H9 (cell line): Measurements from ENCODE around the gene MYH9. TPM values are rescaled to one million over a fixed set of nuclear protein-coding genes. Genes with fewer than 3 reads are reported as not detected.

Experiments used
- DNase-seq: peaks from one replicate; pipeline ENCODE4 v3.0.0-alpha.2; 2017
- H2AFZ ChIP-seq: one replicate; pipeline ENCODE4 v1.6.1; 2013; ENCODE audit warnings: mild to moderate bottlenecking, low read length, control low read depth, moderate library complexity
- H2AK5ac ChIP-seq: 2 replicates; pipeline ENCODE4 v1.6.1; 2013; ENCODE audit warnings: low read length, control low read depth, mixed read lengths; ENCODE audit not compliant: insufficient read length
- H2BK120ac ChIP-seq: one replicate; pipeline ENCODE4 v1.6.1; 2013; ENCODE audit warnings: low read depth, mild to moderate bottlenecking, low read length, control low read depth, inconsistent platforms; ENCODE audit not compliant: poor library complexity, severe bottlenecking
- H2BK12ac ChIP-seq: 2 replicates; pipeline ENCODE4 v1.6.1; 2013; ENCODE audit warnings: low read length, control low read depth, mixed read lengths, low read depth; ENCODE audit not compliant: insufficient read length
- H2BK15ac ChIP-seq: 2 replicates; pipeline ENCODE4 v1.6.1; 2013; ENCODE audit warnings: low read depth, low read length, control low read depth
- H2BK20ac ChIP-seq: one replicate; pipeline ENCODE4 v1.6.1; 2013; ENCODE audit warnings: low read depth, mild to moderate bottlenecking, low read length, control low read depth, inconsistent platforms; ENCODE audit not compliant: poor library complexity, severe bottlenecking
- H2BK5ac ChIP-seq: 2 replicates; pipeline ENCODE4 v1.6.1; 2013; ENCODE audit warnings: low read length, control low read depth, mixed read lengths; ENCODE audit not compliant: insufficient read length
- H3K14ac ChIP-seq: 2 replicates; pipeline ENCODE4 v1.6.1; 2013; ENCODE audit warnings: low read length, control low read depth; ENCODE audit not compliant: insufficient read depth
- H3K18ac ChIP-seq: 2 replicates; pipeline ENCODE4 v1.6.1; 2013; ENCODE audit warnings: low read depth, mild to moderate bottlenecking, mixed read lengths, low read length, control low read depth; ENCODE audit not compliant: insufficient read length
- H3K23ac ChIP-seq: 2 replicates; pipeline ENCODE4 v1.6.1; 2013; ENCODE audit warnings: low read length, control low read depth, mixed read lengths, low read depth; ENCODE audit not compliant: insufficient read length
- H3K23me2 ChIP-seq: 2 replicates; pipeline ENCODE4 v1.6.1; 2013; ENCODE audit warnings: low read depth, mild to moderate bottlenecking, mixed read lengths, low read length, control low read depth; ENCODE audit not compliant: insufficient read length, poor library complexity, severe bottlenecking
- H3K27ac ChIP-seq: 2 replicates; pipeline ENCODE4 v1.5.1; 2013; ENCODE audit warnings: low read length, control low read depth, mixed read lengths, low read depth; ENCODE audit not compliant: insufficient read length
- H3K27me3 ChIP-seq: 2 replicates; pipeline ENCODE4 v1.6.1; 2013; ENCODE audit warnings: low read length, control low read depth, inconsistent platforms; ENCODE audit not compliant: insufficient read depth
- H3K4ac ChIP-seq: 2 replicates; pipeline ENCODE4 v1.6.1; 2013; ENCODE audit warnings: low read depth, mild to moderate bottlenecking, control low read depth, inconsistent platforms, low read length, moderate library complexity
- H3K4me1 ChIP-seq: 2 replicates; pipeline ENCODE4 v1.6.1; 2013; ENCODE audit warnings: low read length, control low read depth, inconsistent platforms; ENCODE audit not compliant: insufficient read depth
- H3K4me2 ChIP-seq: 2 replicates; pipeline ENCODE4 v1.6.1; 2013; ENCODE audit warnings: low read length, control low read depth, mixed read lengths; ENCODE audit not compliant: insufficient read length, insufficient read depth
- H3K56ac ChIP-seq: 2 replicates; pipeline ENCODE4 v1.6.1; 2013; ENCODE audit warnings: low read depth, mild to moderate bottlenecking, mixed read lengths, low read length, control low read depth; ENCODE audit not compliant: insufficient read length
- H3K79me1 ChIP-seq: 2 replicates; pipeline ENCODE4 v1.6.1; 2013; ENCODE audit warnings: low read depth, mild to moderate bottlenecking, moderate library complexity, low read length, control low read depth, inconsistent platforms; ENCODE audit not compliant: insufficient read depth, poor library complexity, severe bottlenecking
- H3K79me2 ChIP-seq: 2 replicates; pipeline ENCODE4 v1.6.1; 2013; ENCODE audit warnings: low read length, control low read depth, inconsistent platforms; ENCODE audit not compliant: insufficient read depth
- H3K9ac ChIP-seq: 2 replicates; pipeline ENCODE4 v1.6.1; 2013; ENCODE audit warnings: low read length, control low read depth, mixed read lengths; ENCODE audit not compliant: insufficient read length; ENCODE audit errors: extremely low read depth
- H3K9me3 ChIP-seq: one replicate; pipeline ENCODE4 v1.6.1; 2013; ENCODE audit warnings: low read depth, low read length, inconsistent platforms; ENCODE audit not compliant: control insufficient read depth
- H3T11ph ChIP-seq: one replicate; pipeline ENCODE4 v1.6.1; 2013; ENCODE audit warnings: mild to moderate bottlenecking, low read length, control low read depth, inconsistent platforms
- H4K20me1 ChIP-seq: one replicate; pipeline ENCODE4 v1.6.1; 2013; ENCODE audit not compliant: control insufficient read depth, insufficient read length, insufficient read depth
- H4K5ac ChIP-seq: 2 replicates; pipeline ENCODE4 v1.6.1; 2013; ENCODE audit warnings: low read depth, mild to moderate bottlenecking, mixed read lengths, low read length, control low read depth; ENCODE audit not compliant: insufficient read length
- H4K8ac ChIP-seq: replicated peaks from 2 replicates; pipeline ENCODE4 v1.6.1; 2013; ENCODE audit warnings: low read length, control low read depth, mixed read lengths, low read depth; ENCODE audit not compliant: insufficient read length
- H4K91ac ChIP-seq: 2 replicates; pipeline ENCODE4 v1.6.1; 2013; ENCODE audit warnings: low read depth, mild to moderate bottlenecking, moderate library complexity, mixed read lengths, low read length, control low read depth; ENCODE audit not compliant: insufficient read length
- H3K27ac Mint-ChIP-seq, 3 experiments: 2 replicates in 2 of 3; 3 replicates in 1 of 3; pipeline ENCODE4 v1.8.0; 2020 to 2021; ENCODE audit warnings: mixed read lengths in 3 of 3, mild to moderate bottlenecking in 1 of 3, moderate library complexity in 1 of 3
- H3K27me3 Mint-ChIP-seq: 2 replicates; pipeline ENCODE4 v1.8.0; 2021; ENCODE audit warnings: low read depth, mild to moderate bottlenecking, moderate library complexity, mixed read lengths
- H3K36me3 Mint-ChIP-seq, 3 experiments: 2 replicates in 2 of 3; 3 replicates in 1 of 3; pipeline ENCODE4 v1.8.0; 2020 to 2021; ENCODE audit warnings: low read depth in 3 of 3, mixed read lengths in 3 of 3; ENCODE audit not compliant: insufficient read depth in 1 of 3
- H3K4me1 Mint-ChIP-seq, 2 experiments: 2 replicates each; pipeline ENCODE4 v1.8.0; 2020; ENCODE audit warnings: mixed read lengths in 2 of 2
- H3K4me3 Mint-ChIP-seq, 2 experiments: 2 replicates in 1 of 2; 3 replicates in 1 of 2; pipeline ENCODE4 v1.8.0; 2020 to 2021; ENCODE audit warnings: mild to moderate bottlenecking in 2 of 2, mixed read lengths in 2 of 2, moderate library complexity in 1 of 2
- H3K9me3 Mint-ChIP-seq, 2 experiments: 2 replicates in 1 of 2; 3 replicates in 1 of 2; pipeline ENCODE4 v1.8.0; 2020; ENCODE audit warnings: mild to moderate bottlenecking in 2 of 2, mixed read lengths in 2 of 2, moderate library complexity in 1 of 2
- CTCF ChIP-seq: fragments of 200-600 bp; sonication (generic); conservative IDR thresholded peaks from 3 replicates; pipeline ENCODE4 v1.8.0; 2021; ENCODE audit warnings: antibody characterized with exemption, mild to moderate bottlenecking
- WGBS: extraction: QIAGEN DNeasy Blood & Tissue Kit; methylation state at CpG from one replicate; pipeline ENCODE4 v1.1.7; 2013; ENCODE audit warnings: missing lambda C conversion rate, low lambda C conversion rate, mixed read lengths; ENCODE audit not compliant: insufficient read length; ENCODE audit errors: extremely low coverage; 5-methylcytosine and 5-hydroxymethylcytosine counted together
- total RNA-seq: library from RNA; stranded (reverse); gene quantifications from 2 replicates; pipeline ENCODE4 v1.2.1, GENCODE V29; 2021

MYH9 gene
- total RNA-seq, 1 experiment from 2014 or later: 266 TPM

- Histone ChIP-seq H3K18ac (no peak overlapping the region), H3K27me3 (no peaks in the 10 kb centered on the region), H2BK120ac (no peak overlapping the region), H2BK20ac (no peak overlapping the region), H3K27ac (no peak overlapping the region), H2AK5ac (no peak overlapping the region), H3K4me1 (no peaks in the 10 kb centered on the region), H4K91ac (no peak overlapping the region), H3K56ac (no peak overlapping the region), H4K5ac (no peak overlapping the region), H4K8ac (no peak overlapping the region), H3K79me1 (no peaks in the 10 kb centered on the region), H2BK15ac (no peak overlapping the region), H3K79me2 (no peaks in the 10 kb centered on the region), H3K23ac (no peak overlapping the region), H3K9me3 (no peaks in the 10 kb centered on the region), H3K4ac (no peak overlapping the region), H2BK5ac (no peak overlapping the region), H3K9ac (no peak overlapping the region), H2BK12ac (no peak overlapping the region), H3K14ac (no peak overlapping the region), H4K20me1 (no peaks in the 10 kb centered on the region), H3K23me2 (no peaks in the 10 kb centered on the region), H2AFZ (no peak overlapping the region), H3K4me2 (no peak overlapping the region), H3T11ph (no peak overlapping the region)
- H3K27ac Mint-ChIP-seq: no peak overlapping the region; a peak in 1 of 7 replicates
- H3K27me3 Mint-ChIP-seq: no peaks in the 10 kb centered on the region
- WGBS: no CpG with 5 or more reads among the region's 24 CpGs
- no peaks in the 10 kb centered on the region for H3K9me3 Mint-ChIP-seq
- no peak for DNase-seq
- no peak for TF ChIP-seq CTCF
- no peak overlapping the region for H3K4me3 Mint-ChIP-seq
- peaks cover 11 to 17% of the 10 kb centered on the region in 2 experiments for H3K4me1 Mint-ChIP-seq
- H3K36me3 Mint-ChIP-seq: peaks cover 36 to 72% (median 63%) of the 10 kb centered on the region in 3 experiments; a peak in 6 of 7 replicates
Measured at GRCh38 chr22:36282328-36282831, 105.4 kb downstream of the MYH9 start.
